DND-41 (cell line): Measurements from ENCODE around the gene OR8G5.
"Not testable (repeated sequence)": the region's sequence is repeated elsewhere in the genome, so short reads cannot be mapped to it uniquely, and the experiment has no call there.

ENCODE experiments used
- ATAC-seq: fragments of 200-7000 bp; cut with Tn5 transposase; 3 replicates; pipeline ENCODE4 v1.9.1; 2021; ENCODE audit warnings: low read depth; ENCODE audit not compliant: insufficient read depth
- DNase-seq: peaks from one replicate; pipeline ENCODE4 v3.0.0-alpha.2; 2020
- H2AFZ ChIP-seq: 2 replicates; pipeline ENCODE4 v1.6.0; 2012; ENCODE audit warnings: low read depth, low read length
- H3K27ac ChIP-seq: 2 replicates; pipeline ENCODE4 v1.5.1; 2012; ENCODE audit warnings: low read length, inconsistent platforms
- H3K27me3 ChIP-seq: fragments of 200-600 bp; sonication (generic); 2 replicates; pipeline ENCODE4 v1.6.0; 2012; ENCODE audit warnings: low read length, mild to moderate bottlenecking, inconsistent platforms; ENCODE audit not compliant: insufficient read depth, poor library complexity
- H3K36me3 ChIP-seq: 2 replicates; pipeline ENCODE4 v1.5.1; 2012; ENCODE audit warnings: low read length, inconsistent platforms; ENCODE audit not compliant: insufficient read depth
- H3K4me1 ChIP-seq: 2 replicates; pipeline ENCODE4 v1.5.1; 2012; ENCODE audit warnings: mild to moderate bottlenecking, low read length; ENCODE audit not compliant: insufficient read depth
- H3K4me2 ChIP-seq: 2 replicates; pipeline ENCODE4 v1.6.0; 2012; ENCODE audit warnings: mild to moderate bottlenecking, moderate library complexity, low read length, inconsistent platforms; ENCODE audit not compliant: insufficient read depth
- H3K4me3 ChIP-seq, 2 experiments: fragments of 200-600 bp in 1 of 2; shearing (Covaris generic) in 1 of 2; 2 replicates each; pipeline ENCODE4 v1.5.1; 2012 to 2016; ENCODE audit warnings: inconsistent platforms in 2 of 2, low read length in 2 of 2, mild to moderate bottlenecking in 2 of 2, low read depth in 1 of 2, moderate library complexity in 1 of 2
- H3K79me2 ChIP-seq: 2 replicates; pipeline ENCODE4 v1.6.0; 2012; ENCODE audit warnings: low read length, inconsistent platforms; ENCODE audit not compliant: insufficient read depth
- H3K9ac ChIP-seq: 2 replicates; pipeline ENCODE4 v1.6.0; 2012; ENCODE audit warnings: low read depth, mild to moderate bottlenecking, inconsistent platforms, low read length, moderate library complexity
- H3K9me3 ChIP-seq: 2 replicates; pipeline ENCODE4 v1.5.1; 2012; ENCODE audit warnings: low read length, moderate library complexity, mild to moderate bottlenecking, inconsistent platforms; ENCODE audit not compliant: insufficient read depth, severe bottlenecking
- H4K20me1 ChIP-seq: 2 replicates; pipeline ENCODE4 v1.6.0; 2012; ENCODE audit warnings: low read length; ENCODE audit not compliant: insufficient read depth
- EZH2 ChIP-seq: IDR thresholded peaks from 3 replicates; pipeline ENCODE4 v1.6.1; 2012; ENCODE audit warnings: borderline replicate concordance, low read depth, mild to moderate bottlenecking, moderate library complexity, low read length, inconsistent platforms; ENCODE audit not compliant: severe bottlenecking
- TF ChIP-seq, protein P1 (sequence below): IDR thresholded peaks from 2 replicates; pipeline ENCODE4 v1.5.1; 2012; ENCODE audit warnings: borderline replicate concordance, low read length, moderate library complexity, mild to moderate bottlenecking; ENCODE audit not compliant: poor library complexity, severe bottlenecking; ENCODE audit errors: extremely low read depth

Gene OR8G5

DNA sequence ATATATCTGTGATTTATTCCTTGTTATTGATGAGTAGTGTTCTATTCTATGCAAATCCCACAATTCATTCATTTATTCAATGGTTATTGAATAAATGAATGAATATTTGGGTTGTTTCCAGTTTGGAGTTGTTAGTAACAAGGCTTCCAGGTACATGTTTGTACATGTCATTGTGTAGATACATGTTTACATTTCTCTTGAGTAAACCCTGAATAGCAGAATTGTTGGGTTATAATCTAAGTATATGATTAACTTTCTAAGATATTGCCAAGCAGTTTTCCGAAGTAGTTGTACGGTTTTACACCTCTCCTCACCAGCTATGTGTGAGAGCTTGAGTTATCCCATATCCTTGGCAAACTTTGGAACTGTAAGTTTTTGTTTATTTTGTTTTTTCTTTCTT, 33.8 kb upstream of the OR8G5 start:
- Histone ChIP-seq H3K27me3 (no peaks in the 10 kb centered on the region), H3K27ac (no peak overlapping the region), H3K79me2 (no peaks in the 10 kb centered on the region), H3K36me3 (no peaks in the 10 kb centered on the region), H3K9ac (no peak overlapping the region), H3K4me3 (no peak overlapping the region), H3K4me1 (no peaks in the 10 kb centered on the region), H2AFZ (no peak overlapping the region), H3K9me3 (no peaks in the 10 kb centered on the region), H4K20me1 (no peaks in the 10 kb centered on the region), H3K4me2 (no peak overlapping the region)
- no peak for DNase-seq
- ATAC-seq = no peak
- TF ChIP-seq EZH2 = no peak
- TF ChIP-seq, protein P1, sequence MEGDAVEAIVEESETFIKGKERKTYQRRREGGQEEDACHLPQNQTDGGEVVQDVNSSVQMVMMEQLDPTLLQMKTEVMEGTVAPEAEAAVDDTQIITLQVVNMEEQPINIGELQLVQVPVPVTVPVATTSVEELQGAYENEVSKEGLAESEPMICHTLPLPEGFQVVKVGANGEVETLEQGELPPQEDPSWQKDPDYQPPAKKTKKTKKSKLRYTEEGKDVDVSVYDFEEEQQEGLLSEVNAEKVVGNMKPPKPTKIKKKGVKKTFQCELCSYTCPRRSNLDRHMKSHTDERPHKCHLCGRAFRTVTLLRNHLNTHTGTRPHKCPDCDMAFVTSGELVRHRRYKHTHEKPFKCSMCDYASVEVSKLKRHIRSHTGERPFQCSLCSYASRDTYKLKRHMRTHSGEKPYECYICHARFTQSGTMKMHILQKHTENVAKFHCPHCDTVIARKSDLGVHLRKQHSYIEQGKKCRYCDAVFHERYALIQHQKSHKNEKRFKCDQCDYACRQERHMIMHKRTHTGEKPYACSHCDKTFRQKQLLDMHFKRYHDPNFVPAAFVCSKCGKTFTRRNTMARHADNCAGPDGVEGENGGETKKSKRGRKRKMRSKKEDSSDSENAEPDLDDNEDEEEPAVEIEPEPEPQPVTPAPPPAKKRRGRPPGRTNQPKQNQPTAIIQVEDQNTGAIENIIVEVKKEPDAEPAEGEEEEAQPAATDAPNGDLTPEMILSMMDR = no peak

DNA sequence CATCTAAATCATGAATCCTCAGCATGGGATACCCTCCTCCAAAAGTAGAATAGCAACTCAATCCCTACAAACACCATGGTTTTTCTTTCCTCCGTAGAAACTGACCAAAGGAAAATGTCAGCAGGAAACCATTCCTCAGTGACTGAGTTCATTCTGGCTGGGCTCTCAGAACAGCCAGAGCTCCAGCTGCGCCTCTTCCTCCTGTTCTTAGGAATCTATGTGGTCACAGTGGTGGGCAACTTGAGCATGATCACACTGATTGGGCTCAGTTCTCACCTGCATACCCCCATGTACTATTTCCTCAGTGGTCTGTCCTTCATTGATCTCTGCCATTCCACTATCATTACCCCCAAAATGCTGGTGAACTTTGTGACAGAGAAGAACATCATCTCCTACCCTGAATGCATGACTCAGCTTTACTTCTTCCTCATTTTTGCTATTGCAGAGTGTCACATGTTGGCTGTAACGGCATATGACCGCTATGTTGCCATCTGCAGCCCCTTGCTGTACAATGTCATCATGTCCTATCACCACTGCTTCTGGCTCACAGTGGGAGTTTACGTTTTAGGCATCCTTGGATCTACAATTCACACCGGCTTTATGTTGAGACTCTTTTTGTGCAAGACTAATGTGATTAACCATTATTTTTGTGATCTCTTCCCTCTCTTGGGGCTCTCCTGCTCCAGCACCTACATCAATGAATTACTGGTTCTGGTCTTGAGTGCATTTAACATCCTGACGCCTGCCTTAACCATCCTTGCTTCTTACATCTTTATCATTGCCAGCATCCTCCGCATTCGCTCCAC, 31.4 kb upstream of the OR8G5 start:
- H3K9me3 ChIP-seq, H3K4me2 ChIP-seq, ATAC-seq, H3K36me3 ChIP-seq, DNase-seq, H2AFZ ChIP-seq, H3K4me1 ChIP-seq, H3K27me3 ChIP-seq, H3K79me2 ChIP-seq, H3K4me3 ChIP-seq, H3K27ac ChIP-seq, H3K9ac ChIP-seq, H4K20me1 ChIP-seq: not testable (repeated sequence)

DNA sequence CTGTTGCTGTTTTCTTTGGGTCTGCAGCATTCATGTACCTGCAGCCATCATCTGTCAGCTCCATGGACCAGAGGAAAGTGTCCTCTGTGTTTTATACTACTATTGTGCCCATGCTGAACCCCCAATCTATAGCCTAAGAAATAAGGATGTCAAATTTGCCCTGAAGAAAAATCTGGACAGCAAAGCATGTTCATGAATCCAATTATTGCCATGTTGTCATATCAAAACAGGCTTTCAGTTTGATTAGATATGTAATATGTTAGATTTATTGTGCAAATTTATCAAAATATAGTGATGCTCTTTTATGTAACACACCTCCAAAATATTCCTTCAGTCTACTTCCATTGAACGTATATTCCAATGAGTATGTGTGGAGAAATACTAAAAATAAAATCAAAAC, 30.7 kb upstream of the OR8G5 start:
- no peaks in the 10 kb centered on the region for H3K79me2 ChIP-seq
- no peaks in the 10 kb centered on the region for H3K4me1 ChIP-seq
- H3K4me3 ChIP-seq = no peak overlapping the region
- DNase-seq (no peak), ATAC-seq (no peak)
- no peak overlapping the region for H3K9ac ChIP-seq
- no peak overlapping the region for H3K27ac ChIP-seq
- H3K36me3 ChIP-seq = no peaks in the 10 kb centered on the region
- no peak overlapping the region for H2AFZ ChIP-seq
- H3K9me3 ChIP-seq = no peaks in the 10 kb centered on the region
- TF ChIP-seq, protein P1 = no peak
- no peak for TF ChIP-seq EZH2
- no peaks in the 10 kb centered on the region for H4K20me1 ChIP-seq
- peaks cover 1% of the 10 kb centered on the region for H3K27me3 ChIP-seq
- no peak overlapping the region for H3K4me2 ChIP-seq

DNA sequence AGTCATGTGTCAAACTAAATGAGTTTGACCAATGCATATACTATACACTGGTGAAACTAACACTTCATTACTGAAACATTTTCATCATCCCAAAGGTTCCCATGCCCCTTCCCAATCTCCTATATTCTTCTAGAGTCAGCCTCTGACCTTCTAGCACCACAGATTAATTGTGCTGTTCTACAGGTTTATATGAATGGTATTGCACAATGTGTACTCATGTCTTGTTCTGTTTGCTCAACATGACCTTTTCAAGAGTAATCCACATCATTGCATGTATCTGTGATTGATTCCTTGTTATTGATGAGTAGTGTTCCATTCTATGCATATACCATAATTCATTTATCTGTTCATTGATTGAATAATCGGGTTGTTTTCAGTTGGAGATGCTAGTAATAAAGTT, 22.8 kb upstream of the OR8G5 start:
- peaks cover 4% of the 10 kb centered on the region for H3K27me3 ChIP-seq
- H3K79me2 ChIP-seq = no peaks in the 10 kb centered on the region
- ATAC-seq = no peak
- H3K4me1 ChIP-seq = no peaks in the 10 kb centered on the region
- no peak overlapping the region for H2AFZ ChIP-seq
- no peak overlapping the region for H3K4me3 ChIP-seq
- H3K9ac ChIP-seq = no peak overlapping the region
- no peaks in the 10 kb centered on the region for H3K9me3 ChIP-seq
- DNase-seq = no peak
- no peaks in the 10 kb centered on the region for H3K36me3 ChIP-seq
- no peak overlapping the region for H3K4me2 ChIP-seq
- TF ChIP-seq EZH2 = no peak
- TF ChIP-seq, protein P1 = no peak
- H3K27ac ChIP-seq = no peak overlapping the region
- no peaks in the 10 kb centered on the region for H4K20me1 ChIP-seq
